Vagina (tissue), 2 donors: ENCODE measurements around the gene PRRT1B. TPM values are rescaled to one million over a fixed set of nuclear protein-coding genes. Genes with fewer than 3 reads are reported as not detected.

Experiments
- DNase-seq, 2 donors: peaks; one replicate each; pipeline ENCODE4 v3.0.0-alpha.2; 2017; ENCODE audit errors: extremely low spot score in 2 of 2
- H3K27ac ChIP-seq: fragments of 200-600 bp; sonication (generic); one replicate; pipeline ENCODE4 v1.5.1; 2019
- H3K27me3 ChIP-seq: fragments of 200-600 bp; sonication (generic); one replicate; pipeline ENCODE4 v1.5.1; 2019
- H3K36me3 ChIP-seq, 2 donors: fragments of 200-600 bp; sonication (generic); one replicate each; pipeline ENCODE4 v1.5.1; 2017 to 2019
- H3K4me1 ChIP-seq: fragments of 200-600 bp; sonication (generic); one replicate; pipeline ENCODE4 v1.5.1; 2019
- H3K4me3 ChIP-seq, 2 donors: fragments of 200-600 bp; sonication (generic); 1 replicate in 1 of 2; 2 replicates in 1 of 2; pipeline ENCODE4 v1.5.1; 2016 to 2019
- H3K9me3 ChIP-seq: fragments of 200-600 bp; sonication (generic); one replicate; pipeline ENCODE4 v1.5.1; 2019
- POLR2A ChIP-seq, 2 donors: fragments of 450-650 bp; IDR thresholded peaks; one replicate each; pipeline ENCODE4 v1.6.1; 2017; ENCODE audit warnings: antibody characterized with exemption in 2 of 2, mild to moderate bottlenecking in 2 of 2, moderate library complexity in 2 of 2
- POLR2AphosphoS5 ChIP-seq, 2 donors: sonication (generic); formaldehyde crosslinking; IDR thresholded peaks; one replicate each; pipeline ENCODE4 v1.9.0; 2017; ENCODE audit warnings: antibody characterized with exemption in 2 of 2, mild to moderate bottlenecking in 2 of 2, low read depth in 1 of 2; ENCODE audit not compliant: insufficient read depth in 1 of 2
- intact Hi-C: fragments of 100-400 bp; cut with DNase I; formaldehyde crosslinking; loops from one replicate; pipeline ENCODE4 v1.15.1; 2023
- total RNA-seq: library from RNA; depleted of rRNA; stranded (reverse); fragments of >200 nt; gene quantifications from one replicate; pipeline ENCODE4 v1.2.3, GENCODE V29; 2016
- TF ChIP-seq, protein P1 (sequence below), 3 experiments: fragments of 450-650 bp in 2 of 3; fragments of 200-600 bp in 1 of 3; sonication (generic) in 1 of 3; IDR thresholded peaks; one replicate each; pipeline ENCODE4 v1.5.1; 2017 to 2019; ENCODE audit warnings: antibody characterized with exemption in 3 of 3, mild to moderate bottlenecking in 2 of 3, moderate library complexity in 2 of 3

Gene PRRT1B
- total RNA-seq, 1 donor from 2014 or later: not detected

DNA sequence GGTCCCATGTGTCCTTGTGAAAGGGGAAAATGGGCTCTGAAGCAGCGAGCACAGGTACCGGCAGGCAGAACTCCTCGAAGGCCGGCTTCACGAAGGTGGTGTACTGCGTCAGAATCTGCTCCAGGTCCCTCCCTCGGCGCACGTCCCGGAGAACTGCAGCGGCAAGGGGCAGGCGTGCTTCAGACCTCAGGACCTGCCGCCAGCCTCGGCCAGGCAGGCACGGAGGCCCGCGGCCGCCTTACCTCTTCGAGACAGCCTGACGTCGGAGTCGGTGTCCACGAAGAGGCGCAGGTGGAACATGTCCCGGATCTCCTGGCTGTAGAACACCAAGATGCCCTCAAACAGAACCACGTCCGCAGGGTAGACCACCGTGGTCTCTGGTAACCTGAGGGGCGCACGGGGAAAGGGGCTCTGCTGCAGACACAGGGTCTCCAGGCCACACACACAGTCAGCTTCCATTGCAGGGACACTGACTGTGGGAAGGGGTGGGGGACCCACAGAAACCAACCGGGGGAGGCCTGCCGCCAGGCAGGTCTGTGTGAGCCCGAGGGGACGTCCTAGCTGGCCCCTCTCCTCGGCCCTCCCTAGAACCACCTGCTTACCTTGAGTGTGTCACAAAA is 16.3 kb upstream of the PRRT1B start:
- TF ChIP-seq POLR2AphosphoS5 (IDR thresholded peaks at IDR 0.05; ENCODE audit: insufficient read depth in 1 of 2, low read depth in 1 of 2) (no peak), POLR2A (IDR thresholded peaks at IDR 0.05) (no peak)
- TF ChIP-seq, protein P1, sequence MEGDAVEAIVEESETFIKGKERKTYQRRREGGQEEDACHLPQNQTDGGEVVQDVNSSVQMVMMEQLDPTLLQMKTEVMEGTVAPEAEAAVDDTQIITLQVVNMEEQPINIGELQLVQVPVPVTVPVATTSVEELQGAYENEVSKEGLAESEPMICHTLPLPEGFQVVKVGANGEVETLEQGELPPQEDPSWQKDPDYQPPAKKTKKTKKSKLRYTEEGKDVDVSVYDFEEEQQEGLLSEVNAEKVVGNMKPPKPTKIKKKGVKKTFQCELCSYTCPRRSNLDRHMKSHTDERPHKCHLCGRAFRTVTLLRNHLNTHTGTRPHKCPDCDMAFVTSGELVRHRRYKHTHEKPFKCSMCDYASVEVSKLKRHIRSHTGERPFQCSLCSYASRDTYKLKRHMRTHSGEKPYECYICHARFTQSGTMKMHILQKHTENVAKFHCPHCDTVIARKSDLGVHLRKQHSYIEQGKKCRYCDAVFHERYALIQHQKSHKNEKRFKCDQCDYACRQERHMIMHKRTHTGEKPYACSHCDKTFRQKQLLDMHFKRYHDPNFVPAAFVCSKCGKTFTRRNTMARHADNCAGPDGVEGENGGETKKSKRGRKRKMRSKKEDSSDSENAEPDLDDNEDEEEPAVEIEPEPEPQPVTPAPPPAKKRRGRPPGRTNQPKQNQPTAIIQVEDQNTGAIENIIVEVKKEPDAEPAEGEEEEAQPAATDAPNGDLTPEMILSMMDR (IDR thresholded peaks at IDR 0.05): no peak
- Histone ChIP-seq H3K27ac (no peak overlapping the region), H3K4me3 (no peak overlapping the region), H3K4me1 (peaks cover 17% of the 10 kb centered on the region), H3K27me3 (no peaks in the 10 kb centered on the region), H3K36me3 (peaks cover 0 to 55% of the 10 kb centered on the region in 2 donors), H3K9me3 (no peaks in the 10 kb centered on the region)
- DNase-seq: no peak
- intact Hi-C loops: no loop called here

DNA sequence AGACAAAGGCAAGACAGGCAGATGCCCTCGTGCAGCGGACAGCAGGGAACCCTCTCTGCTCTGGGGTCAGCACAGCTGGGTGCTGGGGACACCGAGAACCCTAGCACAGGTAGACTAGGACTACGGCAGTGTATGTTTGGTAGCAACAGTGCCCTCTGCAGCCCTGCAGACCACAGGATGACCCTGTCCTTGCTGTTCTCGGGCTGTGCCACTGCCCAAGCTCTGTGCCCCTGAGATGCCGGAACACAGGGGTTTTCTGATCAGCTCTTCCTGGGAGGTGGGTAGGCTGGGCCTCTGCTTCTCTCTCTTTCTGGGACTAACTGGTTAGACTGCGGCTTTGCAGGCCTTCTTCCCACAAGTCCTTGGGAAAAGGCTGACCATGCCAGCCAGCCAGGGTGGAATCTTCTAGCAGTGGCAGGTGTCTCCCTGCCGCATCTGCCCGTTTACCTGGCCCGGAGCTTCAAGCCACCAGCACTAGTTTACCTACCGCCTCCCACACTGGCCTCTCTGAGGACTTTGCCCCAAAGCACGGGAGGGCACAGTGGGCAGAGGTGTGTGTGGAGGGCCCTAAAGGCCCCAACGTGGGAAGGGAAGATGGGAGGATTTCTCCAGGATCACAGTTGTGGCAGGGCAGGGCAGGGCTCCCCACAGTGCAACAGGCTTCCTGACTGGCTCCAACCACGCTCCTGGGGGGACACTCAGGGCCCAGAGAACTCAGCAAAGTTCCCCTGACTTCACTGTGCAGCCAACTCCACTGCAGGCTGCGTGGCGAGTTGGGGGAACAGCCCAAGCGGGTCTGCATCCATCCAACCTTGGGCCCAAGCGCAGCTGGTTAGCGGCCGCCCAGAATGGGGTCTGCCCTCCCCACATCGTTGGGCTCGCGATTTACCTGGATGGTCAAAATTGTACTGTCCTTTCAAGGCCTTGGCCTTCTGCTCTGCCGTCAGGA is 15.5 kb upstream of the PRRT1B start:
- TF ChIP-seq POLR2A (IDR thresholded peaks at IDR 0.05): no peak
- TF ChIP-seq, protein P1 (IDR thresholded peaks at IDR 0.05): no peak
- no peak for TF ChIP-seq POLR2AphosphoS5 (IDR thresholded peaks at IDR 0.05; ENCODE audit: insufficient read depth in 1 of 2, low read depth in 1 of 2)
- Histone ChIP-seq H3K36me3 (peaks cover 0 to 46% of the 10 kb centered on the region in 2 donors), H3K9me3 (no peaks in the 10 kb centered on the region), H3K27ac (peak overlapping the region; percentile 85), H3K4me1 (peaks cover 17% of the 10 kb centered on the region), H3K27me3 (no peaks in the 10 kb centered on the region), H3K4me3 (peak overlapping the region; percentile 65 to 97)
- intact Hi-C loops: no loop called here
- DNase-seq: no peak

DNA sequence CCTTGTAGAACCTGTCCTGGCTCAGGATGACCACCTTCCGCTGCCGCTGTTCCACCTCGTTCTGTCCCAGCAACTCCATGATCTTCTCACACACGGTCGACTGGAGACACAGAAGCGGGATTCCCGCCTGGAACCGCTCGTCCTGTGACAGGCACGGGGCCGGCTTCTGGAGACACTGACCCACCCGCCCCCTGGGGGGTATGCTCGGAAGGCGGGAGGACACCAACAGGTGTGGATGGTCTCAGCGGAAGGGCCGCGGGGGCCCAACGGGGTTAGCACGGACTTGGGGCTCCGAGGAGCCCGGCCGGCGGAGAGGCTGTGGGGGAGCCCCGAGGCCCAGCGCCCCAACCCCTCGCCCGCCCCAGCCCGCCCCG is 14.8 kb upstream of the PRRT1B start:
- DNase-seq: no peak
- H3K4me1 ChIP-seq: peaks cover 17% of the 10 kb centered on the region
- peaks cover 0 to 40% of the 10 kb centered on the region in 2 donors for H3K36me3 ChIP-seq
- TF ChIP-seq, protein P1 (IDR thresholded peaks at IDR 0.05): no peak
- no peak for TF ChIP-seq POLR2AphosphoS5 (IDR thresholded peaks at IDR 0.05; ENCODE audit: insufficient read depth in 1 of 2, low read depth in 1 of 2)
- TF ChIP-seq POLR2A (IDR thresholded peaks at IDR 0.05): no peak
- H3K9me3 ChIP-seq: no peaks in the 10 kb centered on the region
- H3K27me3 ChIP-seq: no peaks in the 10 kb centered on the region
- intact Hi-C loops: no loop called here
- H3K27ac ChIP-seq: peak overlapping the region; percentile 85
- peak overlapping the region; percentile 65 to 97 for H3K4me3 ChIP-seq

DNA sequence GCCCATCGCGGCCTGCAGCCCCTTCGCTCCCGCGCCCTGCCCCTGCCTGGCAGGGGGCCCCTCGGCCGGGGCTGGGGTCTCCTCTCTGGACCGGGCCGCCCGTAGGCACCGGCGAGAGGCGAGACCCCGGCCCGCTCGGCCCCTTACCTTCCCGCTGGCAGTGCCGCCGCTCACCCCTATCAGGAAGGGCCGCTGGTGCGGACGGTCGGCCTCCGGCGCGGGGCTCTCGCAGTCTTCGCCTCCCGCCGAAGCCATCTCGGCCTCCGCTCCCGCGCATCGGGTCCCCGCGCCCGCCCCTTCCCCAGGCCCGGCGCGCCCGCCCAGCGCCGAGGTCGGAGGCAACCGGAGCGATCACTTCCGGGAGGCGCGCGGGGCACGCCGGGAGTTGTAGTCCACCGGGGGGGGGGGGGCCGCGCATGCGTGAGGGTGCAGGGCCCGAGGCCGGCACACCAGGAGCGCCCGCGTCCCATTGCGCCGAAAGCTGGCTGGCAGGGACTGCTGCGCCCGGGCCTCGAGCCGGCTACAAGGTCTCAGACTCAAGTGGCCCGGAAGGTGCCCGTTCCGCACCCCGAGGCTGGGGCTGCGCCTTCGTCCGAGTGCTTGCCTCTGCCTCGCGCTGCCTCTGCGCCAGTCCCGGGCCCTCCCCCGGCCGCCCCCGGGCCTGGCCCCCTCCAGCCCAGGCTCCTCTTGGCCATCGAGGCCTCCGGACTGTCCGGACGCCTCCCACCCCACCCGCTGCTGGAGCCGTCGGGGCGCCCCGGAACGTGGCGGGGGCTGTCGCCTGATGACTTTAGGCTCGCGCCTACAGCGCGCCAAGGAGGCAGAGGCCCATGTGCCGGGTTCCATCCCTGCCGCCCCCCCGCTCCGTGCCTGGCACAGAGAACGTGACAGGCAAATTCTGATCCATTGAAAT is 14.1 kb upstream of the PRRT1B start, which contains the start of gene UCK1:
Gene UCK1 (minus strand): TSS at position 344 of the 913 bp plus-strand sequence. CDS start 89 bp downstream, at position 255.
- DNase-seq: no peak
- no peaks in the 10 kb centered on the region for H3K9me3 ChIP-seq
- H3K4me3 ChIP-seq: peak within 1 kb of the TSS; percentile 65 to 97
- no peaks in the 10 kb centered on the region for H3K27me3 ChIP-seq
- H3K4me1 ChIP-seq: peaks cover 17% of the 10 kb centered on the region
- TF ChIP-seq POLR2AphosphoS5 (IDR thresholded peaks at IDR 0.05; ENCODE audit: insufficient read depth in 1 of 2, low read depth in 1 of 2) (peak in 1 of 2 donors; percentile 69), POLR2A (IDR thresholded peaks at IDR 0.05) (no peak)
- peak within 1 kb of the TSS; percentile 85 for H3K27ac ChIP-seq
- H3K36me3 ChIP-seq: peaks cover 0 to 33% of the 10 kb centered on the region in 2 donors
- intact Hi-C loops: no loop called here
